Endodermal cell (in vitro differentiated cells): ENCODE data around the gene MED12. TPM values are rescaled to one million over a fixed set of nuclear protein-coding genes. Genes with fewer than 3 reads are reported as not detected.

Experiments used
- DNase-seq: peaks from one replicate; pipeline ENCODE4 v3.0.0-alpha.2; 2017
- H3K27ac ChIP-seq: 2 replicates; pipeline ENCODE4 v1.5.1; 2013; ENCODE audit warnings: mild to moderate bottlenecking, low read depth, low read length, moderate library complexity
- H3K27me3 ChIP-seq: 2 replicates; pipeline ENCODE4 v1.6.1; 2013; ENCODE audit warnings: mild to moderate bottlenecking, low read length, moderate library complexity; ENCODE audit not compliant: insufficient read depth, control insufficient read depth, poor library complexity, severe bottlenecking
- H3K36me3 ChIP-seq: 2 replicates; pipeline ENCODE4 v1.7.0; 2013; ENCODE audit warnings: mild to moderate bottlenecking, low read length, moderate library complexity; ENCODE audit not compliant: control insufficient read depth, insufficient read depth
- H3K4me1 ChIP-seq: one replicate; pipeline ENCODE4 v1.7.0; 2013; ENCODE audit warnings: low read length; ENCODE audit not compliant: control insufficient read depth, insufficient read depth
- H3K4me3 ChIP-seq: 2 replicates; pipeline ENCODE4 v1.5.1; 2013; ENCODE audit warnings: mild to moderate bottlenecking, low read length, moderate library complexity
- H3K9ac ChIP-seq: 2 replicates; pipeline ENCODE4 v1.6.1; 2013; ENCODE audit warnings: mild to moderate bottlenecking, low read length, moderate library complexity; ENCODE audit not compliant: poor library complexity, severe bottlenecking; ENCODE audit errors: extremely low read depth
- H3K9me3 ChIP-seq: 2 replicates; pipeline ENCODE4 v1.6.1; 2013; ENCODE audit warnings: mild to moderate bottlenecking, low read length, moderate library complexity; ENCODE audit not compliant: control insufficient read depth
- H3K27ac Mint-ChIP-seq: 2 replicates; pipeline ENCODE4 v1.8.0; 2020; ENCODE audit warnings: mixed read lengths
- H3K27me3 Mint-ChIP-seq: 2 replicates; pipeline ENCODE4 v1.8.0; 2021; ENCODE audit warnings: mild to moderate bottlenecking, mixed read lengths; ENCODE audit not compliant: insufficient read depth
- H3K36me3 Mint-ChIP-seq: 2 replicates; pipeline ENCODE4 v1.8.0; 2020; ENCODE audit warnings: low read depth, mixed read lengths
- H3K4me1 Mint-ChIP-seq: 2 replicates; pipeline ENCODE4 v1.8.0; 2020; ENCODE audit warnings: mixed read lengths
- H3K4me3 Mint-ChIP-seq: 2 replicates; pipeline ENCODE4 v1.8.0; 2020; ENCODE audit warnings: mild to moderate bottlenecking, moderate library complexity, mixed read lengths
- H3K9me3 Mint-ChIP-seq: 2 replicates; pipeline ENCODE4 v1.8.0; 2020; ENCODE audit warnings: mild to moderate bottlenecking, mixed read lengths
- CTCF ChIP-seq: fragments of 200-600 bp; sonication (generic); conservative IDR thresholded peaks from 2 replicates; pipeline ENCODE4 v1.5.0; 2021; ENCODE audit warnings: antibody characterized with exemption, mild to moderate bottlenecking
- WGBS, 2 experiments: methylation state at CpG; one replicate each; pipeline versions ENCODE4 v1.1.5 to v1.1.7; 2013; ENCODE audit warnings: missing lambda C conversion rate in 2 of 2, mixed read lengths in 1 of 2; ENCODE audit not compliant: insufficient coverage in 1 of 2, insufficient read length in 1 of 2; 5-methylcytosine and 5-hydroxymethylcytosine counted together
- total RNA-seq, 2 donors: library from RNA; stranded (reverse); fragmentation: NEBNext Ultra II Directional in 1 of 2; extraction: Animal tissue kit (Norgen Biotek cat#: 25700) in 1 of 2; gene quantifications; 2 replicates in 1 of 2; 3 replicates in 1 of 2; pipeline ENCODE4 v1.2.1, GENCODE V29; 2021

MED12 gene
- total RNA-seq, 2 donors from 2014 or later, result 57.8 to 60.8 TPM

GRCh38 chrX:71164071-71164470 is 45.7 kb downstream of the MED12 start:
- Mint-ChIP-seq H3K4me1 (no peaks in the 10 kb centered on the region), H3K4me3 (no peak overlapping the region), H3K9me3 (peaks cover 68% of the 10 kb centered on the region), H3K27me3 (peaks cover 6% of the 10 kb centered on the region), H3K27ac (no peak overlapping the region), H3K36me3 (no peaks in the 10 kb centered on the region)
- TF ChIP-seq CTCF, result no peak
- Histone ChIP-seq H3K27ac (no peak overlapping the region), H3K36me3 (no peaks in the 10 kb centered on the region), H3K9ac (no peak overlapping the region), H3K4me1 (no peaks in the 10 kb centered on the region), H3K9me3 (no peaks in the 10 kb centered on the region), H3K4me3 (no peak overlapping the region), H3K27me3 (no peaks in the 10 kb centered on the region)
- 93 to 100% methylated on average over 2 to 12 of the region's 12 CpGs for WGBS, 2 experiments
- no peak for DNase-seq

GRCh38 chrX:71166461-71166860 is 48.1 kb downstream of the MED12 start:
- TF ChIP-seq CTCF, result no peak
- Histone ChIP-seq H3K27me3 (no peaks in the 10 kb centered on the region), H3K4me3 (no peak overlapping the region), H3K27ac (no peak overlapping the region), H3K36me3 (no peaks in the 10 kb centered on the region), H3K4me1 (no peaks in the 10 kb centered on the region), H3K9me3 (no peaks in the 10 kb centered on the region), H3K9ac (no peak overlapping the region)
- DNase-seq, result no peak
- Mint-ChIP-seq H3K4me1 (peaks cover 1% of the 10 kb centered on the region), H3K4me3 (no peak overlapping the region), H3K36me3 (no peaks in the 10 kb centered on the region), H3K27ac (no peak overlapping the region), H3K9me3 (peaks cover 71% of the 10 kb centered on the region), H3K27me3 (peaks cover 6% of the 10 kb centered on the region)
- 97% methylated on average over 5 of the region's 6 CpGs; no CpG with 5 or more reads in 1 of the 2 experiments for WGBS, 2 experiments

GRCh38 chrX:71167031-71167781 is 48.8 kb downstream of the MED12 start:
- no peak overlapping the region for H3K4me3 Mint-ChIP-seq
- no peak for TF ChIP-seq CTCF
- H3K27ac Mint-ChIP-seq, result no peak overlapping the region
- H3K36me3 ChIP-seq, result no peaks in the 10 kb centered on the region
- H3K9ac ChIP-seq, result no peak overlapping the region
- no peaks in the 10 kb centered on the region for H3K9me3 ChIP-seq
- H3K4me1 ChIP-seq, result no peaks in the 10 kb centered on the region
- no peaks in the 10 kb centered on the region for H3K36me3 Mint-ChIP-seq
- 92 to 100% methylated on average over 8 to 16 of the region's 17 CpGs for WGBS, 2 experiments
- H3K27me3 ChIP-seq, result no peaks in the 10 kb centered on the region
- H3K27me3 Mint-ChIP-seq, result peaks cover 6% of the 10 kb centered on the region
- H3K4me1 Mint-ChIP-seq, result peaks cover 4% of the 10 kb centered on the region
- H3K27ac ChIP-seq, result no peak overlapping the region
- peaks cover 74% of the 10 kb centered on the region for H3K9me3 Mint-ChIP-seq
- DNase-seq, result no peak
- no peak overlapping the region for H3K4me3 ChIP-seq
